ENCODE measurements around the gene CACNB4.

CACNB4 gene

DNA sequence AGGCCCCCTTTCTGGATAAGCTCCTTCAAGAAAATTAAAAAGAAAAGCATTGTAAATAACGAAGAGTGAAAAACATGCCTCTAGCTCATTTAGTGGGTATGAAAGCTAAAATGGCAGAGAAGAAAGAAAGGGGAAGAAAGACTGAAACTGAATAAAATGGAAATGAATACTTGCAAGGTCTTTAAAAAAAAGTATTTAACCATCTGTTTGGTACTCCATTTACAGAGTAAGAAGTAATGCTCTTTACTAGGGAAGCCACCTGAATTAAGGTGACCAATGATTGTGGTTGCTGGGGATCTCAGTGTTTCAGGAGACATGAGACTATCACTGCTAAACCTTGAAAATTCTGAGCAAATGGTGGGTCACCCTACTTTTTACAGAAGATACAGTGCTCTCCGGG is 253.0 kb downstream of the CACNB4 start:
- no peak for DNase-seq

DNA sequence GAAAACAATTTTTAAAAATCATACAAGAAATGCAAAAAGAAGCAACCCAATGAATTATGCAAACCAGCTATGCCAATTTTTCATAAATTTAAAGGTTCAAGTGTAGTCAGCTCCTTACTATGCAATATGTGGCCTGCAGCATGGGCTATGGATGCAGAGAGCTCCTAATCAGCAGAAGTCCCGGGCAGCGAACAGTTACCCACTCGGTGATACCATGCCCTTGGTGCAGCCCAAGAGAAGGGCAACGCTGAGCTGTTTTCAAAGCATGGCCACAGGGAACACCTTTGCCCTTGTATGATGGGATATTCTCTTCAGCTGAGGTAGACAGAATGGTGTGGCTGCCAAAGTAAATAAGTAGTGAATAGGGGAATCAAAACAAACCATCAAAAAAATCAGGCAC is 253.4 kb downstream of the CACNB4 start:
- no peak for DNase-seq

DNA sequence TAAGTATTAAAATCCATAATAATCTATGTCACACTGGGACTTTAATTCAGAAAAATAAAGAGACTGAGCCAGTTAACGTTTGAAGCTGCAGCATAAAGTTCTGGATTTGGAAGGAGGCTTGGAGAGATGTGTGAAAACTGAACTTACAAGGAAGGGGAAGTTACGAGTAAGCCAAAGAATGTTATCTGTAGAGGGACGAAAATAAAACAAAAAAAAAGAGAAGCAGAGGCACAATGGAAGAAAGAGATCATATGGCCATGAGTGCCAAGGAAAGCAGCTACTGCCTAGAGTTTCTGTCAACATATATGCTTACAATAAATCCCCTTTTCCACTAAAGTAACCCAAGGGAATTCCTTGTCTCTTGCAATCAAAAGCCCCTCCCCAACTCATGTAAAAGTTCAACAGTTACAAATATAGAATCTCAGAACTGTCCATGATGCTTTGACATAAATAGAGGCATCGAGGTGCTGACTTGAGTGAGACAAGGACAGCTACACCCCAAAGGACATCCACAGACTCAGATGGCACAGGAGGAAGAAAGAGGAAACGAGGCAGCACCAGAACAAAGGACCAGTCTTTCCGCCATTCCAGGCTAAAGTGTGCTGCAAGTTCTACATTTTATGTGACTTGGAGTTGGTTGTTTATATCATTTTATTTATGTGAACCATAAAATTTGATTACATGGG is 254.5 kb downstream of the CACNB4 start:
- no peak for DNase-seq

DNA sequence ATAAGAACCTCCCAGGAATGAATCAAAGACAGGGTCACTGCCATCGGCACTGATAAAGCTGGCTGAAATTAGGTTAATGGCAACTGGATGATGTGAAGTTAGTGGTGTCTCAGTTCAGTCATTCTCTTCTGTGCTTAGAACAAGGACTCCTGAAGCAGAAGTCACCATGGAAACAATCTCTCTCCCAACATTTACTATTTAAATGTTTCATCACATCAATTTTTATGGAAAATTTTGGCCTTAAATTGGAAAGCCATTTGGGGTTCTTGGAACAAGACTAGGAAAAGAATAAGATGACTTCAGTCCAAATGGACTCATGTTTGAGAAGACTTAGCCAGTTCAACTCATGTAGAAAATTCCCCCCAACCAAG is 255.2 kb downstream of the CACNB4 start:
- DNase-seq, result no peak

DNA sequence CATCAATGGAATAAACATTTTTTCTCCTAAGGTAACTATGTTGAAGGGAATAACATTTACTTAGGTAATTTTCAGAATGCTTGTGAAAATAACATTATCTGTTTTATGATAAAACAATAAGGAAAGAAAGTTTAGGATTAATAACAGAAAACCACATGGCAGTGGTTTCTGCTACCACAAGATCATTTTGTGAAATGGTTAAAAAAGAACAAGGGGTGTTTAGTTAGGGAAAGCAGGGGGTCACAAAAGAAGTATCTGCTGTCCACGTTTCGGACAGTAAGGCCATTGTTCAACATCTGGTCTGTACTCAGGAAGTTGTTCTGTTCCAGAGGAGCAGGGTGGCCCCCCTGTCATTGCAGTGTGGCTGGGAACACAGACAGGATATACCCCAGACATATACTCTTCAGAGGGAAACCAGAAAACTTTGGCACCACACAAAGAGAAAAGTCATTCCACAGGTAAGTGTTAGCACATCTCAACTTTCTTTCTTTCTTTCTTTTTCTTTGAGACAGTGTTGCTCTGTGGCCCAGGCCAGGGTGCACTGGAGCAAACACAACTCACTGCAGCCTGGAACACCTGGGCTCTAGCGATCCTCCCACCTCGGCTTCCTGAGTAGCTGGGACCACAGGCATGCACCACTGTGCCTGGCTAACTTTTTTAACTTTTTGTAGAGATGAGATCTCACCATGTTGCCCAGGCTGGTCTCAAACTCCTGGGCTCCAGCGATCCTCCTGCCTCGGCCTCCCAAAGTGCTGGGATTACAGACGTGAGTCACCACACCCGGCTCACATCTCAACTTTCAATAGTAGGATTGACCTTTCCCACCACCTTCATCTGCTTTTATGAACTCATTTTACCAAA is 255.8 kb downstream of the CACNB4 start:
- no peak for DNase-seq

DNA sequence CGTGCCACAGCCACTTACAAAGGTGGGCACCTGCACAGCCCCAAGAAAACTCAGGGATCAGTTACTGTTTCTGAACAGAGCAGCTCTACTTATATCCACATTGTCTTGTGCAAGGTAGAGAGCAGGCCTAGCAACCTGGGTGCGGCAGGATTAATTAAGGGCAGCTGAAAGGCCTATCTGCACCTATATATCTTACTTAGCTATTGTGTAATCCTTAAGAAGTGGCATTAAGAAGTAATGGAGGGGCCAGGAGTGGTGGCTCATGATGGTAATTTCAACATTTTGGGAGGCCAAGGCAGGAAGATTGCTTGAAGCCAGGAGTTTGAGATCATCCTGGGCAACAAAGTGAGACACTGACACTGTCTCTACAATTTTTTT is 257.8 kb downstream of the CACNB4 start:
- DNase-seq, result no peak

DNA sequence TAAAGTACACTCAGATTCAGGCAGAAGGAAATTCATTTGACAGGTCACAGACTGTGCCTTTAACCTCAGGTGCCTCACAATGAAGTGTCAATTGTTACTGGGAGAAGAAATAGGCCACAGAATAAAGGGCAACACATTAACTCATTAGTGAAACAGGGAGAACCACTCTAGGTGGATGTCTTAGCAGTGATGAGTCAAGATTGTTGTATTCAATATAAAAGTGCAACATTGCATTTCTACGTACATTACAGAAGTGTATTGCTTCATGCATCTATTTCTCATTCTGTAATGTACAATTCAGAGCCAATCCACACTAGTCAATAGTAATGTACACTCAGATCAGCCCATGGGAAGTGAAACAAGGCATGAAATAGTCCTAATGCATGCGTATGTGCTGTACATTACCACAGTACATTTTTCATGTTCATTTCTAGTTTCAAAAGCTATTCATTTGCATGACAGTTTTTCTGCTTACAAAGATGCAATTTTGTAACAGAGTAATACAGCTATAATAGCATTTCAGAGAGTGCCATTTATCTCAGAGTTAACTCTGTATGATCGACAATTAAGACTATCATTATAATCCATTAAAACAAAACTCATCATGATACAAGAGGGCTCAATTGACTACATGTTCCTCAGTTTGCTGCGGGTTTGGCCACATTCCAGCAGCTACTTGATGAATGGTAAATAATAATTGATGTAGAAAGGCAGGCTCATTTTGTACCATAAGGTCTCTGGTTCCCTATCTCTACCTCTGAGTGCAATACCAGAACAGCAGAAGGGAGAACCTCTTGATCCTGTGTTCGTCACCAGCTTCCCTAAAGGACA is 258.4 kb downstream of the CACNB4 start:
- DNase-seq, result no peak

DNA sequence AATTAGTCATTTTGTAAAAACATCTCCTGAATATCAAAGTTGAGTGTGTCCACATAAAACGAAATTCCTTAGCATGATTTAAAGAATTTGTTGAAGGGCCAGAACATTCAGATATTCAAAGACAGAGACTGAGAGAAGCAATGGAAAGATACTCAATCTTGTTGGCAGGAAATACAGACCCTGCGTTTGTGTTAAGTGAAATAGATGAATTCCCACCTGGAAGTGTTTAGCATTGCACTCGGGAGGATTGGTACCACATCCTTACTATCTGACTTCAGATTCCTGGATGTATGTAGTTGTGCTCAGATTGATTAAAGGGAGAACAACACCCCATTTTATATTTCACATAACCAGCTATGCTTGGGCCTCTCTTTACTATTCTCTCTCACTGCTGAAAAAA is 260.9 kb downstream of the CACNB4 start:
- DNase-seq, result no peak

DNA sequence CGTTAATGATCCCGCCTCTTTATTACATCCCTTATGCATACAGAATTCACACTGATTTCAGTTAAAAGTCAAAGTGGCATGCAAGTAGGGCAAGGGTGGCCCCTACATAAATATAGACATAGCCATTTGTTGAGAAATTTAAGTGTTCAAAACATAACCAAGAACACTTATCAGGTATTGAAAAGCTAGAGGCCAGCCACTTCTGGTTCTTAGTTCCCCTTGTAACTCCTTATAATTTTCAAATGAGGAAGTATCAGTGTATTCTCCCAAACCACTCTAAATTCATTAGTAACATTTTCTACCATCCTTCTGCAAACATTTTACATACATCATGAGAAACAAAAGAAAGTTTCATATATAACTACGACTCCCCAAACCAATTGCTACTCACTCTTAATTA is 264.9 kb downstream of the CACNB4 start:
- no peak for DNase-seq

DNA sequence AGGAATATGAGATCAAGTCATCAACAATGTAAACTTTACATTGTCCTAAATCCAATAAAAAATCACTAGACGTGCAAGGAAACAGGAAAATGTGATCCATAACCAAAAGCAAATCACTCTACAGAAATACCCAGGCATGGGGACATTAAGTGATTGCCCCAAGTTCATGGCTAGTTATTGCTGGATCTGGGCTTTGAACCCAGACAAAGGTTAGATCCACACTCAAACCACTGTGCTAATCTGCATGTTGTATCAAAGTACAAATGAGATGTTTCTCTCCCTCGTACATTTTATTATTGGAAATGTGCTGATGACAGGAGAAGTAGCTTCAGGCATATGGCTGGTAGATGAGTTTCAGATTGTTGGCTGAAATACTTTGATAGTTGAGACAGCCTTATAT is 267.9 kb downstream of the CACNB4 start:
- no peak for DNase-seq

DNA sequence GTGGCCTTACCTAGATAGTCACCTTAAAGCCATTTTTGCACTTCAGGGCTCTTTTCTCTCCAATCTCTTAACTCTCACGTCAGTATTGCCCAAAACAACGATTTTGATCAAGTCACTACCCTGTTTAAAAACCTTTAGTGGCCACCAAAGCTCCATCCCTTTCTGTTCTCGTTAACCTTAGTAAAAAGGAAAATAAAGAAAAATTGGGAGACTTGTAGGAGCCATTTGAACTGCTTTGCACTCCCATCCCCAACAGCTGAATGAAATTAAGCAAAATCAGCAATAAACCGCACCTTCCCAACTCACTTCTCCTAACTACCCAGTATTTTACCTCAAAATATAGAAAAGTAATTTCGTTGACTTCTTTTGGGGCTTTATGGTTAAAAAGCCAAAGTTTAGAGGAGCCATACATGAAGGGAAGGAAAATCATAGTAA is 269.9 kb downstream of the CACNB4 start:
- no peak for DNase-seq

DNA sequence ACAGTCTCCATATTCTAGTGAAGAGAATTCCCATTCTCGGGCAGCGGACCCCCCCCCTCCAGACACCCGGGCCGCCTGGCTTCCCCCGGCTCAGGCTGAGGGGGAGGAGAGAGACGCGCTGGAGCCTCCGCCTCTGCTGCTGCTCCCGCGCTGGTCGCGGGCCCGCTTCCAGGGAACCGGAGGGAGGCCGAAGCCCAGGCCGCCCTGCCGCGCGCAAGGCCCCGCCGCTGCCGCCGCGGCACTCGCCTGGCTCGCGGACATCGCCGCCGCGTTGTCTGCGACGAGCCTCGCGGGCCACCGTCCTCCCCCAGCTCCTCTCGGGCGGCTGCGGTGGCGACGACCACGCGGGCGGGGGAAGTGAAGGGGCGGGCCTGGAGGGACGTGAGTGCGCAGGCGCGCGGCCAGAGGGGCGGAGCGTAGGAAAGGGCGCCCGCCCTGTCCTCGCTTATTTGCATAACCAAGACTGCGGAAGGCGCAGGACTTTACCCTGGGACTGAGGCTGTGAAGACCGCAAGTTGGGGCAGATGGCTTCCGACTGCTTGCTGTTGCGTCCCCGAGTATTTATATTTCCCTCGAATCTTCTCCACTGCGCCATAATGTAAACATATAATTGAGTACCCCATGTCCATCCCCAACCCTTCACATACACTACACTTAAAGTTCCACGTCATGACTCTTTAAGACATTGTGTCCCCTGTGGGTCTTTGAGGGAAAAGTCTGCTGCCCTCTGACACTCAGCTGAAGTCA is 270.5 kb downstream of the CACNB4 start, which contains the start of gene ARL5A:
Gene ARL5A, minus strand, starts transcription at position 279 of the 747 bp plus-strand sequence. Its CDS starts 245 bp downstream, at position 34.
- DNase-seq, result peak; percentile 97

DNA sequence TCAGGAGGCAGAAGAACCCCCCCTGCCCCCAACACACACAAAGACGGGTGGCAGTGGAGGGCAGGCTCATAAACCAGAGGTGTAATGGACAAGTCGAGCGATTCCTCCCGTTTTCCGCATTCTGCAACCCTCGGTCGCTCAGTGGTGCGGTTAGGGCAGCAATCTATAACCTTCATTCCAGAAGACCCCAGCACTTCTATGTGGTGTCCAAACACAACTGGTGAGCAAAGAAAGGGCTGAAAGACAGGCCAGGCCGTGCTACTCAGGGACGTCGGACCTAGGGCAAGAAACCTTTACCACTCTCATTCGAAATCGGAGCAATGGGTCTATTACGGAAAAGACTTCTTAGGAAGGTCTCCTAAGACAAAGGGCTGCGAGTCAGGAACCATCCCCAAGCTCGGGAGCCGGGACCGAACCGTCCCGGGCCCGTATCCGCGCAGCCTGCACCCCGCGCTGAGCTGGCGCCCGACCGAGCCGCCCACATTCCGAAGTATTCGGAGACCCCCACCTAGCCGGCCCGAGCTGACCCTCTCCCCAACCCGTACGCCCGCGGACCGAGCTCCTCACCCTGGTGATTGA is 271.2 kb downstream of the CACNB4 start:
- DNase-seq, result no peak

DNA sequence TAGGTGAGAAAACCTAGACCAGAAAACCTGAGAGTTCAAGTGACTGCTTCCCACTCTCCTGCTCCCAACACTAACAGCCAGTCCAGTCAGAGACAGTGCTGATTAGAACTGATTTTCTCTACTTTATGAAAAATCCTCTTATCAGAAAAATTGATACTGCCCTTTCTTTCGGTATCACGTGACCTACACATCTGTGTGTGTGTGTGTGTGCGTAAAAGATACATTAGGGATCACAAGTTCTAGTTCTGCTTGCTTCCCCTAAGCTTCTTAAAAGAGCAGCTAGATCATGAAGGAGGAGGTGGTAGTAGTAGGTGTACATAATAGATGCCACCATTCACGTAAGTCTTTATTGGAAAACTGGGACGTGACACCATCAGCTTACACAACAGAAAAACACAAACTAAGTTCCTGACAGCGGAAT is 272.1 kb downstream of the CACNB4 start:
- no peak for DNase-seq

DNA sequence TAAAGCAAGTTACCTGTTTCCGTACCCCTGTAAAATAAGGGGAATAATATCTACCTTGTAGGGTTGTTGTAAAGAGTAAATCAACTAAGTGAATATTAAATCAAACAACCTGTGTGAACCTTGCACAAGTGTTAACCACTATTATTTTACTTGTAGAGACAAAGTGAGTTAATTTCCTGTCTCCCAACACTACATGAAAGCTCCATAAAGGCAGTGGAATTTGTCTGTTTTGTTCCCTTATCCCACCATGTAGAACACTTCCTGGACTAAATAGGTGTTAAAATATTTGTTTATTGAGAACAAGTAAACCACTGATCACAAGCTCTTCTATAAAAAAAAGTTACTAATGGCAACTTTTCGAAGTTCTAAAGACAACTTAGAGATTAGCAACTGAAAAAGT is 274.0 kb downstream of the CACNB4 start:
- DNase-seq, result no peak

DNA sequence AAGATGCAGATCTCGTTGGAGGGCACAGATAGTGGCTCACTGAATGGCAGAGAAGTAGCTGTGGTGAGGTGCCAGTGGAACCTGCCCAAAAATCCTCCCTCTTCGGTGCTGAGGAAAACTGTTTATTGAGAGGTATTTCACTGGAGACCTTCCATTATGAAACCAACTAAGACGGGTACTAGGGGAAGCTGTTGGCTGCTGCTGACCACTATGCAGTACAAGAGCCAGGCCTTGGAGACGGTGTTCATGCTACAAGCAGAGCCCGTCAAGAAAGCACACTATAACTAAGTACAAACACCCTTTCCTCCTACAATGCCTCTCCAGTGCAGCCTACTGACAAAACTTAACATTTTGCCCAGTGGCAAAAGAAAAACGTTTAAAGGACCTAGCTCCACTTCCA is 275.2 kb downstream of the CACNB4 start:
- no peak for DNase-seq

DNA sequence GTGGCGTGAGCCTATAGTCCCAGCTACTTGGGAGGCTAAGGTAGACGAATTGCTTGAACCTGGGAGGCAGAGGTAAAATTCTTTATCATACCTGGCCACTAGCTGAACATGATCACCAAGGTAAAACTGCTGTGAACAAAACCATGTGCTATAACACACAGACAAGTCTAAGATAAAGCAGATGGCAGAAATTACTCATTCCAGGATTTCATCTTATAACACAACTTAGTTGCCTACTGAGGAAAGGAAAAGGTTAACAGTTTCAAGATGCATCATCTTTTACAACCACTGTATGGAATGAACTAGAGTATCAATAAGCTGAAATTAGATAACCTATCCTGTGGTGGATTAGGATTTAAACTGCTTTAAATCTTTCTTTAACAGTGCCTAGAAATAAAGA is 278.9 kb downstream of the CACNB4 start:
- no peak for DNase-seq

DNA sequence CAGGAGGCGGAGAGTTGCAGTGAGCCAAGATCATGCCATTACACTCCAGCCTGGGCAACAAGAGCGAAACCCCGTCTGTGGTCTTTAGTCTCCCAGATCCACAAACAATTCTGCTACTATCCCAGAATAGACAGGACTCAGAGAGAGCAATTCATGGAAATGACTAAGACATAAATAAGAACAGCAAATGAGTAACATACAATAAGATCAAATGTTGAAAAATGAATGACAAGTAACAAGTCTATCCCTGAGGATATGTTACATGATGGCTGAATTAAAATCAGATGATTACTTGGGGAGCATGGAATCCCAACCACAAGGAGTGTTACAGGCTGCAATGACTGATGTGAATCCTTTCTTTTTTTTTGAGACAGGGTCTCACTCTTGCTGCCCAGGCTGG is 280.9 kb downstream of the CACNB4 start:
- DNase-seq, result no peak

DNA sequence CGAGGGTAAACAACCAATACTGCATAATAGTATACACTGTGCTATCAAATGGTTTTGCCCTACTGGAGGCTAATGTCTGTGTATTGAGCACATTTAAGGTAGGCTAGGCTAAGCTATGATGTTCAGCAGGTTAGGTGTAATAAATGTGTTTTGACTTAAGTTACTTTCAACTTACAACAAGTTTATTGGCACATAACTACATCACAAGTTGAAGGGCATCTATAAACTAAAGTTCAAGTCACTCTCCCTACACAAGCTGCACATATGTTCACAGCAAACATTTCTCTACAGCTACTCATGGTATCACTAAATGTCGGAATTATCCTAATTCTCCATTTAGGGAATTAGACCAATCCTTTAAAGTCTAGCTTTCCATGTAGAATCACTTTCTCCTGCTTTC is 282.0 kb downstream of the CACNB4 start:
- no peak for DNase-seq

DNA sequence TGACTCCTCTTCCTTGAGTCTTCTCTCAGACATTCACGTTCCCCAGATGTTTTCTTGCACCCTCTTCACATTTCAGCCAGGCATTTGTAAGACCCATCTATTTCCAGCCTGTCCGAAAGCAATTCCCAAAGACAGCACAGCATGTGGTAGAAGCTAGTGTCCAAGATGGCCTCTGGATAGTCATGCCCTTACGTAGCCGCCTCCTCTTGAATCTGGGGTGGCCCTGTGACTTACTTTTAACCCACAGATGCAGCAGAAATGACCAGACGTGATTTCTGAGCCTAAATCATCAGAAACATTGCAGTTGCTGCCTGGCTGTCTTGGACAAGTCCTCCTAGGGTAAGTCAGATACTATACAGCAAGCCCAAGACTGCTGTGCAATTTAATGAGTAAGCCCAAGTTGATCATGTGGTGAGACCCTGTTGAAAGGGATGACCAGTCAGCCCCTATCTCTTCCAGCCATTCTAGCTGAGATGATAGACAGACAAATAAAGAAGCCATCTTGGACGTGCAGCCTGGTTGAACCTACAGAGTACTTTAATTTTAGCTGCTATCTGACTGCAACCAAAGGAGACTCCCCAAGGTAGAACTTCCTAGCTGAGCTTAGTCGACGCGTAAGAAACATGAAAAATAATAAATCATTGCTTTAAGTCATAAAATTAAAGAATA is 282.9 kb downstream of the CACNB4 start:
- no peak for DNase-seq

DNA sequence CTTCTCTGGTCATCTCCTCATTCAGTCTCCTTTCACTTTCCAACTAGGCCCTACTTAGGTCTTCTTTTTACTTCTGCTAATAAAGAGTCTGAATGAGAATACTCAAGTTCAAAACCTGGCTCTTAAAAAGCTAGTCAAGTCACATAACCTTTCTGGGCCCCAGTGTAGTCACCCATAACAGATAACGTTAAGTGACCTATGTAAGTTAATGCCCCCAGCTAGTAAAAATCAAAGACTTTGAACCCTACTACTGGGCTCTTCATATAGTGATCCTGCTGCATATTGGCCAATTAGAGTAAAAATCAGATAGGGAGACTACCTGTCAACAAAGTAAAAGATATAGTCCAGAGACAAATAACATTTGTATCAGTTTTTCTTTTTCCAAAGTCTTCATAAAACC is 288.4 kb downstream of the CACNB4 start:
- no peak for DNase-seq

DNA sequence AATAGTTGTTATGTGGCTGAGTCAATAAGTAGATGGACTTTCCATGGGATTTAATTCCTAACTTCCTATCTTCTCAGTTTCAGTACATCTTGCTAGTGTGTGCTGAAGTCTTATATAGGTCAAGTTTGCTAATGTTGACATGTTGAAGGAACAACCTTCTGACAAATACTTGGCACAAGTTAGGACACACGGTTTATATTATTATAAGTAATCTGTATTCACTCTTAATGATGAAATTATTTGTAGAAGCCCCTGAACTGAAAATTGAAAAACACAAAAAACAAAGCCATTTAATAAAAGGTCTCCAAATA is 289.8 kb downstream of the CACNB4 start:
- DNase-seq, result no peak

Measured in right hindlimb (tissue), 1 donor.